DMS153 (cell line): ENCODE data around the gene MAN1C1.

ENCODE experiments used
- DNase-seq: peaks from one replicate; lab custom pipeline; 2025; lab: John Stamatoyannopoulos, UW

MAN1C1 gene

GRCh38 chr1:25765136-25765922, 148.7 kb downstream of the MAN1C1 start:
- DNase-seq, result no peak

- no peak for DNase-seq
These were observed 149.5 kb downstream of the MAN1C1 start for GRCh38 chr1:25765923-25766589.

- no peak for DNase-seq
These were observed 150.3 kb downstream of the MAN1C1 start for GRCh38 chr1:25766721-25767436.

- no peak for DNase-seq
These were observed 150.8 kb downstream of the MAN1C1 start for GRCh38 chr1:25767437-25767770.

GRCh38 chr1:25768999-25769398, 152.4 kb downstream of the MAN1C1 start:
- DNase-seq, result no peak

- DNase-seq, result no peak
These were observed 153.2 kb downstream of the MAN1C1 start for GRCh38 chr1:25769625-25770383.

GRCh38 chr1:25770541-25771220, 154.1 kb downstream of the MAN1C1 start:
- DNase-seq, result no peak

GRCh38 chr1:25771221-25772114, 154.9 kb downstream of the MAN1C1 start:
- DNase-seq, result peak; percentile 84

- no peak for DNase-seq
These were observed 155.6 kb downstream of the MAN1C1 start for GRCh38 chr1:25772164-25772563.

GRCh38 chr1:25772692-25773245, 156.2 kb downstream of the MAN1C1 start:
- no peak for DNase-seq

- DNase-seq, result no peak
These were observed 157.0 kb downstream of the MAN1C1 start for GRCh38 chr1:25773441-25774125.

GRCh38 chr1:25774206-25774803, 157.7 kb downstream of the MAN1C1 start:
- DNase-seq, result no peak

- DNase-seq, result no peak
These were observed 158.6 kb downstream of the MAN1C1 start for GRCh38 chr1:25774921-25775771.

GRCh38 chr1:25779388-25779787, 162.8 kb downstream of the MAN1C1 start:
- DNase-seq, result peak; percentile 38

GRCh38 chr1:25779894-25780293, 163.3 kb downstream of the MAN1C1 start:
- DNase-seq, result no peak

- DNase-seq, result peak; percentile 17
These were observed 163.9 kb downstream of the MAN1C1 start for GRCh38 chr1:25780318-25781129.

GRCh38 chr1:25781130-25781433, 164.5 kb downstream of the MAN1C1 start:
- DNase-seq, result no peak
